Thoracic aorta (tissue), 2 donors: ENCODE results near the gene STRN4. TPM values are rescaled to one million over a fixed set of nuclear protein-coding genes. Genes with fewer than 3 reads are reported as not detected.

ENCODE experiments used
- ATAC-seq: fragments of 150-250 bp; one replicate; pipeline ENCODE4 v1.8.0; 2017; ENCODE audit warnings: low read depth; ENCODE audit not compliant: insufficient number of reproducible peaks, low FRiP score
- DNase-seq: peaks from one replicate; pipeline ENCODE4 v3.0.0-alpha.2; 2020; ENCODE audit warnings: low spot score
- H3K27ac ChIP-seq, 2 donors: fragments of 200-600 bp; sonication (generic); 1 replicate in 1 of 2; 2 replicates in 1 of 2; pipeline ENCODE4 v1.5.1; 2016; ENCODE audit warnings: mild to moderate bottlenecking in 2 of 2, moderate library complexity in 2 of 2
- H3K27me3 ChIP-seq: fragments of 200-600 bp; sonication (generic); replicated peaks from 2 replicates; pipeline ENCODE4 v1.6.0; 2016; ENCODE audit warnings: mild to moderate bottlenecking; ENCODE audit not compliant: insufficient read depth
- H3K36me3 ChIP-seq: fragments of 200-600 bp; sonication (generic); one replicate; pipeline ENCODE4 v1.5.1; 2016
- H3K4me1 ChIP-seq, 2 donors: fragments of 200-600 bp; sonication (generic); 1 replicate in 1 of 2; 2 replicates in 1 of 2; pipeline versions ENCODE4 v1.5.1 to v1.6.0; 2016; ENCODE audit warnings: low read depth in 2 of 2, mild to moderate bottlenecking in 1 of 2; ENCODE audit not compliant: control insufficient read depth in 1 of 2
- H3K4me3 ChIP-seq: fragments of 200-600 bp; sonication (generic); 2 replicates; pipeline ENCODE4 v1.5.1; 2016; ENCODE audit warnings: mild to moderate bottlenecking
- H3K9me3 ChIP-seq: fragments of 200-600 bp; sonication (generic); 2 replicates; pipeline ENCODE4 v1.5.1; 2016
- CTCF ChIP-seq: fragments of 200-600 bp; sonication (generic); IDR thresholded peaks from one replicate; pipeline ENCODE4 v1.5.1; 2019; ENCODE audit warnings: antibody characterized with exemption
- total RNA-seq, 2 donors: library from RNA; depleted of rRNA; stranded (reverse); fragments of >200 nt; gene quantifications; one replicate each; pipeline versions ENCODE4 v1.1.0 to v1.2.3, GENCODE V29; 2016

Gene STRN4
- total RNA-seq, 2 donors from 2014 or later, result 60.9 to 66.7 TPM

- H3K27ac ChIP-seq, result no peak overlapping the region
- no peaks in the 10 kb centered on the region for H3K4me1 ChIP-seq
- ATAC-seq, result no peak
- DNase-seq, result no peak
- no peak for TF ChIP-seq CTCF
- peaks cover 64% of the 10 kb centered on the region for H3K36me3 ChIP-seq
- no peaks in the 10 kb centered on the region for H3K9me3 ChIP-seq
- no peak overlapping the region for H3K4me3 ChIP-seq
- H3K27me3 ChIP-seq, result no peaks in the 10 kb centered on the region
These were observed 47.6 kb downstream of the STRN4 start for GRCh38 chr19:46698395-46699321.

- ATAC-seq (peak; percentile 43), DNase-seq (peak; percentile 59)
- Histone ChIP-seq H3K9me3 (no peaks in the 10 kb centered on the region), H3K4me3 (peak overlapping the region; percentile 39), H3K27ac (no peak overlapping the region), H3K36me3 (peaks cover 71% of the 10 kb centered on the region), H3K4me1 (no peaks in the 10 kb centered on the region), H3K27me3 (no peaks in the 10 kb centered on the region)
- no peak for TF ChIP-seq CTCF
These were observed 48.9 kb downstream of the STRN4 start for GRCh38 chr19:46697204-46697960.

- ATAC-seq (no peak), DNase-seq (no peak)
- H3K27ac ChIP-seq, result no peak overlapping the region
- H3K9me3 ChIP-seq, result no peaks in the 10 kb centered on the region
- no peaks in the 10 kb centered on the region for H3K4me1 ChIP-seq
- no peaks in the 10 kb centered on the region for H3K27me3 ChIP-seq
- no peak overlapping the region for H3K4me3 ChIP-seq
- H3K36me3 ChIP-seq, result peaks cover 75% of the 10 kb centered on the region
- no peak for TF ChIP-seq CTCF
These were observed 49.4 kb downstream of the STRN4 start for GRCh38 chr19:46696866-46697203.

- Histone ChIP-seq H3K36me3 (peaks cover 76% of the 10 kb centered on the region), H3K27ac (no peak overlapping the region), H3K27me3 (no peaks in the 10 kb centered on the region), H3K9me3 (no peaks in the 10 kb centered on the region), H3K4me3 (no peak overlapping the region), H3K4me1 (no peaks in the 10 kb centered on the region)
- ATAC-seq (no peak), DNase-seq (no peak)
- TF ChIP-seq CTCF, result no peak
These were observed 50.2 kb downstream of the STRN4 start for GRCh38 chr19:46696052-46696451.

GRCh38 chr19:46693760-46694159 lies 52.5 kb downstream of the STRN4 start:
- Histone ChIP-seq H3K9me3 (no peaks in the 10 kb centered on the region), H3K27me3 (no peaks in the 10 kb centered on the region), H3K4me1 (no peaks in the 10 kb centered on the region), H3K27ac (no peak overlapping the region), H3K36me3 (peaks cover 74% of the 10 kb centered on the region), H3K4me3 (no peak overlapping the region)
- no peak for DNase-seq
- TF ChIP-seq CTCF, result no peak
- ATAC-seq, result no peak
